GM06990 (cell line): Measurements from ENCODE around the gene SMAD9.

Experiments
- DNase-seq: peaks from one replicate; pipeline ENCODE4 v3.0.0-alpha.2; 2011; ENCODE audit not compliant: insufficient read length; ENCODE audit errors: extremely low read depth
- H3K27me3 ChIP-seq: replicated peaks from 2 replicates; pipeline ENCODE4 v1.6.0; 2011; ENCODE audit warnings: low read length; ENCODE audit not compliant: control insufficient read depth, insufficient read depth
- H3K36me3 ChIP-seq: 2 replicates; pipeline ENCODE4 v1.5.1; 2011; ENCODE audit warnings: low read length; ENCODE audit not compliant: control insufficient read depth, insufficient read depth
- H3K4me3 ChIP-seq: replicated peaks from 2 replicates; pipeline ENCODE4 v1.5.1; 2011; ENCODE audit warnings: low read depth, mild to moderate bottlenecking, control low read depth, low read length
- CTCF ChIP-seq: IDR thresholded peaks from 2 replicates; pipeline ENCODE4 v1.5.1; 2011; ENCODE audit warnings: low read length, control low read depth, mild to moderate bottlenecking, inconsistent platforms; ENCODE audit not compliant: insufficient read depth, poor library complexity, severe bottlenecking

The SMAD9 gene

GRCh38 chr13:36839981-36840380 lies 80.1 kb downstream of the SMAD9 start:
- Histone ChIP-seq H3K27me3 (no peaks in the 10 kb centered on the region), H3K36me3 (no peaks in the 10 kb centered on the region; the same call in 1 of the 2 replicates), H3K4me3 (no peak overlapping the region)
- no peak for DNase-seq
- TF ChIP-seq CTCF: no peak

GRCh38 chr13:36839281-36839680 lies 80.8 kb downstream of the SMAD9 start:
- no peak for TF ChIP-seq CTCF
- Histone ChIP-seq H3K27me3 (no peaks in the 10 kb centered on the region), H3K36me3 (no peaks in the 10 kb centered on the region; the same call in 1 of the 2 replicates), H3K4me3 (no peak overlapping the region)
- no peak for DNase-seq

GRCh38 chr13:36837354-36838092 lies 82.5 kb downstream of the SMAD9 start:
- Histone ChIP-seq H3K27me3 (no peaks in the 10 kb centered on the region), H3K36me3 (no peaks in the 10 kb centered on the region; the same call in 1 of the 2 replicates), H3K4me3 (no peak overlapping the region)
- no peak for DNase-seq
- no peak for TF ChIP-seq CTCF

- Histone ChIP-seq H3K4me3 (no peak overlapping the region), H3K36me3 (no peaks in the 10 kb centered on the region; the same call in none of the 2 replicates), H3K27me3 (no peaks in the 10 kb centered on the region)
- no peak for DNase-seq
- no peak for TF ChIP-seq CTCF
Measured at GRCh38 chr13:36834299-36834698, 85.7 kb downstream of the SMAD9 start.

- no peak for DNase-seq
- TF ChIP-seq CTCF: no peak
- H3K36me3 ChIP-seq: no peaks in the 10 kb centered on the region; the same call in 1 of the 2 replicates
- H3K4me3 ChIP-seq: no peak overlapping the region
- no peaks in the 10 kb centered on the region for H3K27me3 ChIP-seq
Measured at GRCh38 chr13:36831291-36831690, 88.7 kb downstream of the SMAD9 start.
